CD14-positive monocyte (primary cell): ENCODE results near the gene INPP5F. TPM values are rescaled to one million over a fixed set of nuclear protein-coding genes. Genes with fewer than 3 reads are reported as not detected.

ENCODE experiments used
- DNase-seq, 3 donors: peaks; one replicate each; pipeline ENCODE4 v3.0.0-alpha.2; 2011 to 2022
- H2AFZ ChIP-seq: 2 replicates; pipeline ENCODE4 v1.6.0; 2012; ENCODE audit warnings: mild to moderate bottlenecking, low read depth, low read length, inconsistent platforms; ENCODE audit not compliant: insufficient read depth, poor library complexity, severe bottlenecking
- H3K27ac ChIP-seq, 2 donors: 1 replicate in 1 of 2; 2 replicates in 1 of 2; pipeline ENCODE4 v1.5.1; 2012 to 2013; ENCODE audit warnings: low read length in 2 of 2, control low read depth in 1 of 2, inconsistent platforms in 1 of 2, low read depth in 1 of 2, mild to moderate bottlenecking in 1 of 2
- H3K27me3 ChIP-seq, 2 donors: one replicate each; pipeline versions ENCODE4 v1.6.0 to v1.6.1; 2011 to 2013; ENCODE audit warnings: low read length in 2 of 2; ENCODE audit not compliant: control insufficient read depth in 2 of 2, insufficient read depth in 2 of 2
- H3K36me3 ChIP-seq, 2 donors: replicated peaks in 1 of 2; 1 replicate in 1 of 2; 2 replicates in 1 of 2; pipeline versions ENCODE4 v1.5.1 to v1.6.1; 2012 to 2013; ENCODE audit warnings: low read length in 2 of 2, control low read depth in 1 of 2, inconsistent platforms in 1 of 2, mild to moderate bottlenecking in 1 of 2; ENCODE audit not compliant: insufficient read depth in 2 of 2, control insufficient read depth in 1 of 2
- H3K4me1 ChIP-seq, 2 donors: 1 replicate in 1 of 2; 2 replicates in 1 of 2; pipeline versions ENCODE4 v1.5.1 to v1.6.1; 2012 to 2013; ENCODE audit warnings: low read length in 2 of 2, control low read depth in 1 of 2, inconsistent platforms in 1 of 2, mild to moderate bottlenecking in 1 of 2, moderate library complexity in 1 of 2; ENCODE audit not compliant: insufficient read depth in 2 of 2, control insufficient read depth in 1 of 2
- H3K4me2 ChIP-seq: replicated peaks from 2 replicates; pipeline ENCODE3; 2012; ENCODE audit warnings: low read length, moderate library complexity, mild to moderate bottlenecking; ENCODE audit not compliant: poor library complexity, severe bottlenecking; ENCODE audit errors: extremely low read depth
- H3K4me3 ChIP-seq, 3 experiments: fragments of 200-600 bp in 1 of 3; sonication (generic) in 1 of 3; replicated peaks in 1 of 3; 1 replicate in 2 of 3; 2 replicates in 1 of 3; pipeline ENCODE4 v1.5.1; 2011 to 2013; ENCODE audit warnings: low read length in 3 of 3, mild to moderate bottlenecking in 3 of 3, control low read depth in 2 of 3, low read depth in 2 of 3, inconsistent platforms in 1 of 3, moderate library complexity in 1 of 3
- H3K79me2 ChIP-seq: 2 replicates; pipeline ENCODE4 v1.6.0; 2012; ENCODE audit warnings: mild to moderate bottlenecking, control low read depth, inconsistent platforms, low read length, moderate library complexity; ENCODE audit not compliant: insufficient read depth
- H3K9ac ChIP-seq: 2 replicates; pipeline ENCODE4 v1.6.0; 2017; ENCODE audit warnings: low read length, mild to moderate bottlenecking; ENCODE audit not compliant: insufficient read depth, poor library complexity, severe bottlenecking
- H3K9me3 ChIP-seq, 2 donors: replicated peaks in 1 of 2; 1 replicate in 1 of 2; 2 replicates in 1 of 2; pipeline versions ENCODE4 v1.5.1 to v1.6.1; 2012 to 2013; ENCODE audit warnings: low read length in 2 of 2, control low read depth in 1 of 2; ENCODE audit not compliant: control insufficient read depth in 1 of 2, insufficient read depth in 1 of 2
- H4K20me1 ChIP-seq: 2 replicates; pipeline ENCODE4 v1.6.0; 2012; ENCODE audit warnings: mild to moderate bottlenecking, low read length, control low read depth, moderate library complexity; ENCODE audit not compliant: insufficient read depth
- H3K27ac Mint-ChIP-seq, 7 donors: one replicate each; pipeline ENCODE4 v1.8.0; 2020; ENCODE audit warnings: mild to moderate bottlenecking in 7 of 7, mixed read lengths in 7 of 7, moderate library complexity in 6 of 7, inconsistent platforms in 2 of 7
- H3K27me3 Mint-ChIP-seq, 3 donors: one replicate each; pipeline ENCODE4 v1.8.0; 2021 to 2022; ENCODE audit warnings: low read depth in 3 of 3, mild to moderate bottlenecking in 3 of 3, mixed read lengths in 3 of 3, moderate library complexity in 3 of 3, inconsistent platforms in 1 of 3
- H3K36me3 Mint-ChIP-seq, 2 donors: one replicate each; pipeline ENCODE4 v1.8.0; 2020; ENCODE audit warnings: mixed read lengths in 2 of 2, inconsistent platforms in 1 of 2, mild to moderate bottlenecking in 1 of 2
- H3K4me1 Mint-ChIP-seq: one replicate; pipeline ENCODE4 v1.8.0; 2020; ENCODE audit warnings: mild to moderate bottlenecking, mixed read lengths
- H3K4me3 Mint-ChIP-seq, 2 donors: one replicate each; pipeline ENCODE4 v1.8.0; 2020; ENCODE audit warnings: mild to moderate bottlenecking in 2 of 2, mixed read lengths in 2 of 2, moderate library complexity in 1 of 2
- H3K9me3 Mint-ChIP-seq, 7 donors: one replicate each; pipeline ENCODE4 v1.8.0; 2020 to 2022; ENCODE audit warnings: mixed read lengths in 7 of 7, mild to moderate bottlenecking in 6 of 7, moderate library complexity in 6 of 7, inconsistent platforms in 2 of 7
- WGBS: methylation state at CpG from one replicate; pipeline ENCODE4 v1.1.5; 2013; ENCODE audit warnings: missing lambda C conversion rate; ENCODE audit not compliant: insufficient coverage; 5-methylcytosine and 5-hydroxymethylcytosine counted together
- intact Hi-C, 2 donors: fragments of 100-400 bp; cut with micrococcal nuclease; formaldehyde crosslinking; loops; one replicate each; pipeline versions ENCODE4 v1.15.0 to v1.15.1; 2023
- polyA plus RNA-seq, 3 donors: library from polyadenylated mRNA; depleted of rRNA in 1 of 3; unstranded in 2 of 3; stranded (reverse) in 1 of 3; fragments of 300-500 nt in 2 of 3; fragments of >200 nt in 1 of 3; fragmentation: Illumina TruSeq in 2 of 3; gene quantifications; 1 replicate in 2 of 3; 2 replicates in 1 of 3; pipeline ENCODE4 v1.2.3, GENCODE V29; 2012 to 2021
- TF ChIP-seq, protein P1 (sequence below): fragments of 200-600 bp; IDR thresholded peaks from one replicate; pipeline ENCODE4 v1.8.0; 2022; ENCODE audit warnings: antibody characterized with exemption, mild to moderate bottlenecking

INPP5F gene
- polyA plus RNA-seq, 3 donors = 5.1 to 6.9 (median 5.4) TPM

DNA sequence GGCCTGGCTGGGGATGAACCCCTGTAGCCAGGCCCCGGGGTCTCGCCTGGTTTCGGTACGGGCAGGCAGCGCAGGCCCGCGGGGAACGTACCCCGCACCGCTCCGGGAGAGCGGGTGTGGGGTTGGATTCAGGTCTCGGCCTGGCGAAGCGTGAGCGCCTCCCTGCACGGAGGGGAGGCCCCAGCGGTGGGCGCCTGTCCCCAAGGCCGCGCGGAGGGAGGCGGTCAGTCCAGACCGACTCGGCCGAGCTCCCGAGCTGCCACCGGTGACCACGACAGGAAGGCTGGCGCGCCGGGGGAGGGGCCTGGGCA is 378 bp upstream of the INPP5F start:
- H3K4me1 ChIP-seq = peaks cover 30 to 35% of the 10 kb centered on the region in 2 donors
- no peaks in the 10 kb centered on the region for H3K27me3 ChIP-seq
- peaks cover 22% of the 10 kb centered on the region for H3K79me2 ChIP-seq
- H4K20me1 ChIP-seq = no peaks in the 10 kb centered on the region
- peaks cover 38% of the 10 kb centered on the region for H3K4me1 Mint-ChIP-seq
- H3K36me3 ChIP-seq = no peaks in the 10 kb centered on the region
- H3K9me3 ChIP-seq = no peaks in the 10 kb centered on the region
- H2AFZ ChIP-seq = peak overlapping the region; percentile 77
- peak overlapping the region; percentile 85 for H3K9ac ChIP-seq
- H3K4me2 ChIP-seq = peak overlapping the region; percentile 93
- peak overlapping the region; percentile 79 to 87 for H3K4me3 Mint-ChIP-seq
- H3K9me3 Mint-ChIP-seq = peaks cover 0 to 2% (median 0%) of the 10 kb centered on the region in 7 donors
- WGBS = under 1% methylated on average over 32 of the region's 32 CpGs
- DNase-seq = no peak
- H3K4me3 ChIP-seq = peak overlapping the region; percentile 69 to 84 (median 83)
- H3K36me3 Mint-ChIP-seq = peaks cover 3% of the 10 kb centered on the region in 2 donors
- H3K27me3 Mint-ChIP-seq = peaks cover 0 to 3% (median 2%) of the 10 kb centered on the region in 3 donors
- peak overlapping the region; percentile 88 to 98 (median 95) for H3K27ac Mint-ChIP-seq
- TF ChIP-seq, protein P1, sequence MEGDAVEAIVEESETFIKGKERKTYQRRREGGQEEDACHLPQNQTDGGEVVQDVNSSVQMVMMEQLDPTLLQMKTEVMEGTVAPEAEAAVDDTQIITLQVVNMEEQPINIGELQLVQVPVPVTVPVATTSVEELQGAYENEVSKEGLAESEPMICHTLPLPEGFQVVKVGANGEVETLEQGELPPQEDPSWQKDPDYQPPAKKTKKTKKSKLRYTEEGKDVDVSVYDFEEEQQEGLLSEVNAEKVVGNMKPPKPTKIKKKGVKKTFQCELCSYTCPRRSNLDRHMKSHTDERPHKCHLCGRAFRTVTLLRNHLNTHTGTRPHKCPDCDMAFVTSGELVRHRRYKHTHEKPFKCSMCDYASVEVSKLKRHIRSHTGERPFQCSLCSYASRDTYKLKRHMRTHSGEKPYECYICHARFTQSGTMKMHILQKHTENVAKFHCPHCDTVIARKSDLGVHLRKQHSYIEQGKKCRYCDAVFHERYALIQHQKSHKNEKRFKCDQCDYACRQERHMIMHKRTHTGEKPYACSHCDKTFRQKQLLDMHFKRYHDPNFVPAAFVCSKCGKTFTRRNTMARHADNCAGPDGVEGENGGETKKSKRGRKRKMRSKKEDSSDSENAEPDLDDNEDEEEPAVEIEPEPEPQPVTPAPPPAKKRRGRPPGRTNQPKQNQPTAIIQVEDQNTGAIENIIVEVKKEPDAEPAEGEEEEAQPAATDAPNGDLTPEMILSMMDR = no peak
- H3K27ac ChIP-seq = peak overlapping the region; percentile 90 to 92
- intact Hi-C loops = loop anchor here in 1 of 2 donors (2.0 kb wide), 1 partner anchor 27 kb away; no protein-coding TSS in a partner anchor

DNA sequence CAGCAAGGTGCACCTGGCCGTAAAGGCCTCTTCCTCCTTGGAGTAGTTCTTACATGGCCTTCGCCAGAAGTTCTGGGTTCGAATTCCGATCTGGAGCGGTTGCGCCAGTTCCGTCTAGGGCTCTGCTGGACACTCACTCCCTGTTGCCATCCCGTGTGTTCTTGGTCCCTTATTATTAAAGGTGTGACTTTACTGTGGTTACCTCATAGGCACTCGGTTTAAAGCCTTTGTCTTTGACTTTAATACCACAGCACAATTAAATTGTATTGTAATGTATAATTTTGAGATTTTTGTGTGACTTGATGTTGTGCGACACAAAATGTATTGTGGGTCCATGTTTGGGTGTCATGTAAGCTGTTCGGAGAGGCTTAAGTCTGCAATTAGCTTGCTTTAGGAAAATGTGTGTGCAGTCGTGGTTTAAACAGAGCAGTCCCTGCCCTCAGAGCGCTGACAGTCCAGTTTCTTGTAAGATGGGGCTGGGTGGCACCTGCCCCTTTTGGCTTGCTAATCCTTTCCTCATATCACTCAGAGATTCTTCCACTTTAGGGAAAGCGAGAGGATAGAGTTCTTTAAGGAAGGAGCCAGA is 919 bp downstream of the INPP5F start:
- Histone ChIP-seq H3K27ac (peak overlapping the region in 1 of 2 donors; percentile 58), H3K36me3 (no peaks in the 10 kb centered on the region), H3K9ac (peak overlapping the region; percentile 85), H2AFZ (peak overlapping the region; percentile 89), H4K20me1 (no peaks in the 10 kb centered on the region), H3K79me2 (peaks cover 22% of the 10 kb centered on the region), H3K4me2 (peak overlapping the region; percentile 93), H3K4me1 (peaks cover 30 to 35% of the 10 kb centered on the region in 2 donors), H3K4me3 (peak overlapping the region; percentile 40 to 83 (median 44)), H3K9me3 (no peaks in the 10 kb centered on the region), H3K27me3 (no peaks in the 10 kb centered on the region)
- Mint-ChIP-seq H3K27me3 (peaks cover 0 to 3% (median 2%) of the 10 kb centered on the region in 3 donors), H3K4me3 (peak overlapping the region; percentile 84 to 94), H3K36me3 (peaks cover 3 to 8% of the 10 kb centered on the region in 2 donors), H3K4me1 (peaks cover 38% of the 10 kb centered on the region), H3K9me3 (no peaks in the 10 kb centered on the region), H3K27ac (peak overlapping the region in 4 of 7 donors; percentile 54 to 84 (median 74))
- intact Hi-C loops = loop anchor here in 1 of 2 donors (1.0 kb wide), 1 partner anchor 131 kb away; no protein-coding TSS in a partner anchor
- WGBS = 50% methylated on average over 8 of the region's 14 CpGs
- TF ChIP-seq, protein P1 = no peak
- DNase-seq = no peak
